ENCODE results near the gene LARP1B. TPM values are rescaled to one million over a fixed set of nuclear protein-coding genes. Genes with fewer than 3 reads are reported as not detected.

The LARP1B gene
- total RNA-seq, 1 donor, result 27.9 TPM

DNA sequence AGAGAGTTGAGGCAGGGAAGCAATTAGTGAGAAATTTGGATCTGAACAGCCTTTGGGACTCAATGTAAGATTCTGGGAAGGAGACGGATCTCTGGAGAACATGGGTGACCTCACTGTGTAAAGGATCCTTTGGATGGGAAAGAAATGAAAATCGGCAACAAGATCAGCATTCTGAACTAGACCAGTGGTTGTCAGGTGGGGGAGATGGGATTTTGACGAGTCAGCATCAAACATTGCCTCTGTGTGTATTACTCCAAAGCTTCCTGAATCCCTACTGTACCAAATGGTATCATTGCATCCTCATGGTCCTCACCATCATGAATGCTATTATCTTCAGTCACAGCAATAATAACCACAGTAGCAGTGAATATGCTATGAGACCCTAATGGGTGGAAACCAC is 173.7 kb downstream of the LARP1B start:
- H2AFZ ChIP-seq (ENCODE audit: low read length), result no peak overlapping the region
- no peak overlapping the region for H3K4me3 ChIP-seq (ENCODE audit: insufficient read depth, low read length)
- no peaks in the 10 kb centered on the region for H3K4me1 ChIP-seq (ENCODE audit: insufficient read depth, low read length)
- H3K79me2 ChIP-seq (ENCODE audit: insufficient read depth, low read length), result no peaks in the 10 kb centered on the region
- no peaks in the 10 kb centered on the region for H3K9me3 ChIP-seq (ENCODE audit: low read depth, low read length)
- H3K27ac ChIP-seq (ENCODE audit: low read depth, low read length), result no peak overlapping the region
- H3K4me2 ChIP-seq (ENCODE audit: insufficient read depth, low read length), result no peak overlapping the region
- H3K27me3 ChIP-seq (ENCODE audit: insufficient read depth, low read length), result no peaks in the 10 kb centered on the region
- TF ChIP-seq, protein P1, sequence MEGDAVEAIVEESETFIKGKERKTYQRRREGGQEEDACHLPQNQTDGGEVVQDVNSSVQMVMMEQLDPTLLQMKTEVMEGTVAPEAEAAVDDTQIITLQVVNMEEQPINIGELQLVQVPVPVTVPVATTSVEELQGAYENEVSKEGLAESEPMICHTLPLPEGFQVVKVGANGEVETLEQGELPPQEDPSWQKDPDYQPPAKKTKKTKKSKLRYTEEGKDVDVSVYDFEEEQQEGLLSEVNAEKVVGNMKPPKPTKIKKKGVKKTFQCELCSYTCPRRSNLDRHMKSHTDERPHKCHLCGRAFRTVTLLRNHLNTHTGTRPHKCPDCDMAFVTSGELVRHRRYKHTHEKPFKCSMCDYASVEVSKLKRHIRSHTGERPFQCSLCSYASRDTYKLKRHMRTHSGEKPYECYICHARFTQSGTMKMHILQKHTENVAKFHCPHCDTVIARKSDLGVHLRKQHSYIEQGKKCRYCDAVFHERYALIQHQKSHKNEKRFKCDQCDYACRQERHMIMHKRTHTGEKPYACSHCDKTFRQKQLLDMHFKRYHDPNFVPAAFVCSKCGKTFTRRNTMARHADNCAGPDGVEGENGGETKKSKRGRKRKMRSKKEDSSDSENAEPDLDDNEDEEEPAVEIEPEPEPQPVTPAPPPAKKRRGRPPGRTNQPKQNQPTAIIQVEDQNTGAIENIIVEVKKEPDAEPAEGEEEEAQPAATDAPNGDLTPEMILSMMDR (IDR thresholded peaks at IDR 0.05; ENCODE audit: extremely low read depth, low read depth, low read length), result no peak
- no peak for DNase-seq (ENCODE audit: insufficient read length, low spot score, missing footprints)
- no peaks in the 10 kb centered on the region for H4K20me1 ChIP-seq (ENCODE audit: insufficient read depth, low read length)
- no peaks in the 10 kb centered on the region for H3K36me3 ChIP-seq (ENCODE audit: insufficient read depth, low read length)

DNA sequence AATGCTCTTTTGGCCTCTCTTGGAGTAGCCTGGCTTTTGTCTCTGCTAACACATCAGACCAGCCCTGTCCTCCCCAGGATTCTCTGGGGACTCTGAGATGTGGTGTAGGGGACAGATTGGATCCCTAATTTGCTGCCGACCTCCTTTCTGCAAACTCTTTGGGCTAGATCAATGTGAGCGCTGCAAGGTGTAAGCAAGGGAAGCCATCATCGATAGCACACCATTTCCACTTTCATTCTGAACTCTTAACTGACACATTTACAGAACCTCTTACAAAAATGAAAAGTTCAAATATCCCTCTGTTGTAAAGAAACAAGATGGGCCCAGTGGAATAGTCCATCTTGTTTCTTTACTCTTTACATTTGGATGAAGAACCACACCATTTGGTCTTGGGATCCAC is 179.9 kb downstream of the LARP1B start:
- peak overlapping the region; percentile 94 for H3K27ac ChIP-seq (ENCODE audit: low read depth, low read length)
- no peaks in the 10 kb centered on the region for H3K36me3 ChIP-seq (ENCODE audit: insufficient read depth, low read length)

GRCh38 chr4:128241425-128241913 is 180.4 kb downstream of the LARP1B start:
- no peaks in the 10 kb centered on the region for H4K20me1 ChIP-seq (ENCODE audit: insufficient read depth, low read length)
- H3K4me1 ChIP-seq (ENCODE audit: insufficient read depth, low read length), result peaks cover 27% of the 10 kb centered on the region
- H2AFZ ChIP-seq (ENCODE audit: low read length), result peak overlapping the region; percentile 77
- no peaks in the 10 kb centered on the region for H3K27me3 ChIP-seq (ENCODE audit: insufficient read depth, low read length)
- peak overlapping the region; percentile 41 for H3K4me3 ChIP-seq (ENCODE audit: insufficient read depth, low read length)
- no peaks in the 10 kb centered on the region for H3K79me2 ChIP-seq (ENCODE audit: insufficient read depth, low read length)
- no peaks in the 10 kb centered on the region for H3K36me3 ChIP-seq (ENCODE audit: insufficient read depth, low read length)
- TF ChIP-seq, protein P1 (IDR thresholded peaks at IDR 0.05; ENCODE audit: extremely low read depth, low read depth, low read length), result no peak
- peak; percentile 77 for DNase-seq (ENCODE audit: insufficient read length, low spot score, missing footprints)
- no peaks in the 10 kb centered on the region for H3K9me3 ChIP-seq (ENCODE audit: low read depth, low read length)
- peak overlapping the region; percentile 75 for H3K4me2 ChIP-seq (ENCODE audit: insufficient read depth, low read length)
- peak overlapping the region; percentile 94 for H3K27ac ChIP-seq (ENCODE audit: low read depth, low read length)

More for the DNA sequence above, 179.9 kb downstream of the LARP1B start:
- peak overlapping the region; percentile 41 for H3K4me3 ChIP-seq (ENCODE audit: insufficient read depth, low read length)
- peaks cover 27% of the 10 kb centered on the region for H3K4me1 ChIP-seq (ENCODE audit: insufficient read depth, low read length)
- DNase-seq (ENCODE audit: insufficient read length, low spot score, missing footprints), result no peak
- TF ChIP-seq, protein P1 (IDR thresholded peaks at IDR 0.05; ENCODE audit: extremely low read depth, low read depth, low read length), result no peak
- peak overlapping the region; percentile 75 for H3K4me2 ChIP-seq (ENCODE audit: insufficient read depth, low read length)
- no peaks in the 10 kb centered on the region for H3K27me3 ChIP-seq (ENCODE audit: insufficient read depth, low read length)
- no peaks in the 10 kb centered on the region for H3K9me3 ChIP-seq (ENCODE audit: low read depth, low read length)
- no peaks in the 10 kb centered on the region for H4K20me1 ChIP-seq (ENCODE audit: insufficient read depth, low read length)
- H2AFZ ChIP-seq (ENCODE audit: low read length), result peak overlapping the region; percentile 77
- H3K79me2 ChIP-seq (ENCODE audit: insufficient read depth, low read length), result no peaks in the 10 kb centered on the region

DNA sequence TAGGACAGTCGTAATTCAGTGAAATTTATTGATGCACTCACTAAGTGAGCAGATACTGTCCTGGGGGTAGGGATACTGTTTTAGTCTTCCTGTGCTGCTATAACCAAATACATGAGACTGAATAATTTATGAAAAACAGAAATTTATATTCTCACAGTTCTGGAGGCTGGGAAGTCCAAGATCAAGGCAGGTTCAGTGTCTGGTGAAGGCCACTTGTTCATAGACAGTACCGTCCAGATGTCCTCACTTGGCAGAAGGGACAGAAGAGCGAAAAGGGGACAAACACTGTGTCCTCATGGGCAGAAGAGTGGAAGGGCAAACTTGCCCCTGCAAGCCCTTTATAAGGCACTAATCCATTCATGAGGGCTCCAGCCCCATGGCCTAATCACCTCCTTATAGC is 180.9 kb downstream of the LARP1B start:
- Histone ChIP-seq H3K36me3 (ENCODE audit: insufficient read depth, low read length) (no peaks in the 10 kb centered on the region), H3K27ac (ENCODE audit: low read depth, low read length) (peak overlapping the region; percentile 94), H3K4me2 (ENCODE audit: insufficient read depth, low read length) (peak overlapping the region; percentile 75), H4K20me1 (ENCODE audit: insufficient read depth, low read length) (no peaks in the 10 kb centered on the region), H2AFZ (ENCODE audit: low read length) (no peak overlapping the region), H3K9me3 (ENCODE audit: low read depth, low read length) (no peaks in the 10 kb centered on the region), H3K4me3 (ENCODE audit: insufficient read depth, low read length) (no peak overlapping the region), H3K79me2 (ENCODE audit: insufficient read depth, low read length) (no peaks in the 10 kb centered on the region), H3K27me3 (ENCODE audit: insufficient read depth, low read length) (no peaks in the 10 kb centered on the region), H3K4me1 (ENCODE audit: insufficient read depth, low read length) (peaks cover 27% of the 10 kb centered on the region)
- TF ChIP-seq, protein P1 (IDR thresholded peaks at IDR 0.05; ENCODE audit: extremely low read depth, low read depth, low read length), result no peak
- DNase-seq (ENCODE audit: insufficient read length, low spot score, missing footprints), result no peak
